Measurements from ENCODE around the gene CSNK1G2.

CSNK1G2 gene

DNA sequence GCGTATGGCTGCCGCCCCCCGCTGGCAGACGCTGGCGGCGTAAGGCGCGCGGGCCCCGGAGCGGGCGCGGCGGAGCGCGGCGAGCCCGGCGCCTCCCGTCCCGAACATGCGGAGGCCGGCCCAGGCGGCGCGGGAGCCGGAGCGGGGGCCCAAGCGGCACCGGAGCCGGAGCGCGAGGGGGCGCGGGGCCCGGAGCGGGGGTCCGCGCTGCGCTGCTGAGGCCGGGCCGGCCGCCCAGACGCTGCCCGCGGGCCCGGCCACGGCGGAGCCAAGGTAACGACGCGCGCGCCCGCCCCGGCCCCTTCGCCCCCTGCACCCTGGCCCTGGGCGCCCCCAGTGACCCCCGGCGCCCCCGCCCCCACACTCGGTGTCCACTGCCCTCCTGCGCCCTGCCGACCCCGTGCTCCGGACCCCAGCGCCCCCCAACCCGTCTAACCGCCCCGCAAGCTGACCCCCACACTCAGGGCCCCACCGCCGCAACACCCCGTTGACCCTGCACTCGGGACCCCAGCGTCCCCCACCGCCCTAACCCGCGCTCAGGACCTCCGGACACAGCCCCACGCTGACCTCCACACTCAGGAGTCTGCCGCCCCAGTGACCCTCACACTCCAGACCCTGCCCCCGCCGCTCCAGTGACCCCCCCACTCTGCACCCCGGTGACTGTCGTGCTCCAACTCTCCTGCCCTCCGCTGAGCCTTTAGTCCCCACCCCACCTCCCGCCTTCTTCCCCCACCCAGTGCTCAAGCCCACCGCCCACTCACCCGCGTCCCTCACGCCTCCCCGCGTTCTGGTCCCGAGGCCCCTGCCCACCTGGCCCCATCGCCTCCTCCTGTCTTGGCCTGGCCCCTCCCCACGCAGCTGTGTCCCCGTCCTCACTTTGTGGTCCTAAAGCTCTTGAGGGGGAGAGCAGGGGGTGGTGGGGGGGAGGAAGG, at the start of gene CSNK1G2:
TSS of gene CSNK1G2 (plus strand) at position 27 of the 932 bp plus-strand sequence. CDS start 28,601 bp downstream, outside the sequence.
- in situ Hi-C loops (cut with MboI; ENCODE audit: low pct_unique_long_range_greater_than_20kb, low sequenced_read_pairs), result no loop called here
- no peak for DNase-seq

- no peak for DNase-seq
- in situ Hi-C loops (cut with MboI; ENCODE audit: low pct_unique_long_range_greater_than_20kb, low sequenced_read_pairs), result no loop called here
These were observed 47.2 kb upstream of the CSNK1G2 start for GRCh38 chr19:1893791-1894190.

DNA sequence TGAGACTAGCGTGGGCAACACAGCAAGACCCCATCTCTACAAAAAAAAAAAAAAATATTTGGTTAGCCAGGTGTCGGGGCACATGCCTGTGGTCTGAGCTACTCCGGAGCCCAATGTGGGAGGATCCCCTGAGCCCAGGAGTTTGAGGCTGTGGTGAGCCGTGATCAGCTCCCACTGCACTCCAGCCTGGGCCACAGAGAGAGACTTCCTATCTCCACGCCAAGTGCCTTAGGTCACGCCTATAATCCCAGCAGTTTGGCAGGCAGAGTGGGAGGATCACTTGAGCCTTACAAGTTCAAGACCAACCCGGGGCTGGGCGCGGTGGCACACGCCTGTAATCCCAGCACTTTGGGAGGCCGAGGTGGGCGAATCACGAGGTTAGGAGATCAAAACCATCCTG, 44.5 kb upstream of the CSNK1G2 start:
- peak; percentile 49 for DNase-seq
- in situ Hi-C loops (cut with MboI; ENCODE audit: low pct_unique_long_range_greater_than_20kb, low sequenced_read_pairs), result no loop called here

DNA sequence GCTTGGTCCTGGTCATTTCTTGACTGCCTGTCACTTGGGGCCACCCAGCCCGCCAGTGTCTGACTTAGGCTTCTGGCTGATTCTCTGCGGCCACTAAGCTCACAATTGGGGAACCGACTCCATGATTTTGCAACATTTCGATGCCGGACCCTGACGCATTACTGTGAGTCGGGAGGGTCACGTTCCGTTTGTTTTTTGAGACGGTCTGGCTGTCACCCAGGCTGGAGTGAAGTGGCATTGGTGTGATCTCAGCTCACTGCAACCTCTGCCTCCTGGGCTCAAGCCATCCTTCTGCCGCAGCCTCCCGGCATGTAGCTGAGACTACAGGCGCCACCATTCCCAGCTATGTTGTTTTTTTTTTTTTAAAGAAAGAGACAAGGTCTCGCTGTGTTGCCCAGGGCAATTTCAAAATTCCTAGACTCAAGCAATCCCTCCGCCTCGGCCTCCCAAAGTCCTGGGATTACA, 39.0 kb upstream of the CSNK1G2 start:
- no peak for DNase-seq
- in situ Hi-C loops (cut with MboI; ENCODE audit: low pct_unique_long_range_greater_than_20kb, low sequenced_read_pairs), result no loop called here

DNA sequence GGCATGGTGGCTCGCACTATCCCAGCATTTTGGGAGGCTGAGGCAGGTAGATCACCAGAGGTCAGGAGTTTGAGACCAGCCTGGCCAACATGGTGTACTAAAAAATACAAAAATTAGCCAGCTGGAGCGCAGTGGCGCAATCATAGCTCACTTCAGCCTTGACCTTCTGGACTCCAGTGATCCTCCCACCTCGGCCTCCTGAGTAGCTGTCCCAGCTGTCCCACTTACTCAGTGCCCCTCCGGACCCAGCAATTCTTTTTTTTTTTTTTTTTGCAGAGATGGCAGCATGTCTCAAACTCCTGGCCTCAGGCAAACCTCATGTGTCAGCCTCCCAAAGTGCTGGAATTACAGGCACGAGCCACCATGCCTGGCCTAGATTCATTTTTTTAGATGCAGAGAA, 38.0 kb upstream of the CSNK1G2 start:
- in situ Hi-C loops (cut with MboI; ENCODE audit: low pct_unique_long_range_greater_than_20kb, low sequenced_read_pairs), result no loop called here
- no peak for DNase-seq

DNA sequence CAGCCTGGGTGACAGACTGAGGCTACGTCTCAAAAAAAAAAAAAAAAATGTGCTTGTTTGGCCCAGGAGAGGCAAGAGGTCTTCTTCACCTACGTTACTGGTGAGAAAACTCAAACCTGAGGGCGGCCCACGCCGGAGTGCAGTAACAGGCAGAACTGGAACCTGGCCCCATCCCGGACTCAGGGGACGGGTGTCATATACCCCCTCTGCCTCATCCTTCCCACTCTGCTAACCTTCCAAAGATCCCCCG, 36.2 kb upstream of the CSNK1G2 start:
- in situ Hi-C loops (cut with MboI; ENCODE audit: low pct_unique_long_range_greater_than_20kb, low sequenced_read_pairs), result no loop called here
- no peak for DNase-seq

DNA sequence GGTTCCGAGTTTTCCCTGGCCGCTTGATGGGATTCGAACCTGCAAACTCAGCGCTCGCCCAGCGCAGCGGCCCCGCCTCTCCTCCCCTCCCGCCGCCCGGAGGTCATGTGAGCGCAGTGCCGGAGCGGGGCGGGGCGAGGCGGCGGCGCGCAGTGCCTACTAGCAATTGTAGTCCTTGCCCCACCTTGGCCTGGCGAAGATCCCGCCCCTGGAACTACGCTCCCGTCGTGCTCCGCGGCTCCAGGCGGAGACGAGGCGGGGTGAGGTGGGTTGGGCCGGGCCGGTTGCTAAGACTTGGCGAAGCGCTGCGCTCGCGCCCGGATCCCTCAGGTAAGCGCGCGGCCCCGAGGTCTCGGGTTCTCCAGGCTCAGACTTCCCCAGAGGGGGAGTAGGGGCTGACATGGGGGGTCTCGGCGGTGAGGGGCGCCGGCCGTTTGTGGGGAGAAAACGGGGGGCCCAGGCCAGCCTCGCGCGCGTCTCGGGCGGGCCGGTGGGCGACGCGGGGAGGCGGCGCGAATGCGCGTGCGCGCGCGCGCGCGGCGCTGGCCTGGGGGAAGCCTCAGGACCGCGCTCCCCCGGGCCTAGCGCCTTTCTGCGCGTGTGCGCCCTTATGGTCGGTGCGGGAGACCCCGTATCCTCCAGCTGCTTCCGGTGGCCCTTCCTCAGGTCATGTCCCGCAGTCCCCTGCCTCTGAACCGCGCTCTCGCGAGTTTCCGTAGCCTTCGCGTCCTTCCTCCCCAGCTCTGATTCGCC, 35.7 kb upstream of the CSNK1G2 start, which contains the start of the genes ADAT3 and SCAMP4:
TSS of gene ADAT3 (plus strand) at position 290 of the 753 bp plus-strand sequence. CDS start 6,649 bp downstream, outside the sequence.
TSS of gene SCAMP4 (plus strand) at position 290 of the 753 bp plus-strand sequence. CDS start 9,621 bp downstream, outside the sequence.
- in situ Hi-C loops (cut with MboI; ENCODE audit: low pct_unique_long_range_greater_than_20kb, low sequenced_read_pairs), result no loop called here
- DNase-seq, result peak; percentile 97

DNA sequence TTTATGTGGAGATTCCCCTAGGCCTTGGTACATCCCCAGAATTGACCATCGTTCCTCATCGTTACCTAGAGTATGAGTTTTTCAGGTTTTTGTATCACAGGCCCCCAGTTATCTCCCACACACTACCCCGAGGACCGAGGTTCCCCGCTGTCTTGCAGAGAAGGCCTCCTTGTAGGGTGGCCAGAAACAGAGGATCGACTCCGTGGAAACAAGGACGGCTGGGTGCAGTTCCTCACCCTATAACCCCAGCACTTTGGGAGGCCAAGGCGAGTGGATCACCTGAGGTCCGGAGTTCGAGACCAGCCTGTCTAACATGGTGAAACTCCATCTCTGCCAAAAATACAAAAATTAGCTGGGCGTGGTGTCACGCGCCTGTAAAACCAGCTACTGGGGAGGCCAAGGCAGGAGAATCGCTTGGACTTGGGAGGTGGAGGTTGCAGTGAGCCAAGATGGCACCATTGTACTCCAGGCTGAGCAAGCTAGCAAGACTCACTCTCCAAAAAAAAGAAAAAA, 35.1 kb upstream of the CSNK1G2 start:
- no peak for DNase-seq
- in situ Hi-C loops (cut with MboI; ENCODE audit: low pct_unique_long_range_greater_than_20kb, low sequenced_read_pairs), result no loop called here

DNA sequence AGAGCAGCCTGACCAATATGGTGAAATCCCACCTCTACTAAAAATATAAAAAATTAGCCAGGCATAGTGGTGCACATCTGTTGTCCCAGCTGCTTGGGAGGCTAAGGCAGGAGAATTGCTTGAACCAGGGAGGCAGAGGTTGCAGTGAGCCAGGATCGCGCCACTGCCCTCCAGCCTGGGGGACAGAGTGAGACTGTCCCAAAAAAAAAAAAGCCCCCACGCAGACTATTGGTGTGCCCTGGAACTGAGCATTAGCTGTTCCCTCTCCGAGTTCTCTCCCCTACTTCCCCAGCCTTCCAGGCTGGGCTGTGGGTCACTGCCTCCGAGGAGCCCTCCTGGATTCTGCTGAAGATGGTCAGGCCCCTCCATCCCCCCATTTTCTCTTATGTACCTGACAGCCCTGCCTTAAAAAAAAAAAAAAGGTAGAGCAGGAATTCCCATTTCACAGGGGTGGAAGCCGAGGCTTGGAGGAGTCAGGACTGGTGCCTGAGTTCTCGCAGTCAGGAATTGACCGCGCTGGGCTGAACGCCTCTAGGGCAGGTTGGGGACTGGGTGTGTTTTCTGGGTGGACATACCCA, 33.9 kb upstream of the CSNK1G2 start:
- in situ Hi-C loops (cut with MboI; ENCODE audit: low pct_unique_long_range_greater_than_20kb, low sequenced_read_pairs), result no loop called here
- no peak for DNase-seq

DNA sequence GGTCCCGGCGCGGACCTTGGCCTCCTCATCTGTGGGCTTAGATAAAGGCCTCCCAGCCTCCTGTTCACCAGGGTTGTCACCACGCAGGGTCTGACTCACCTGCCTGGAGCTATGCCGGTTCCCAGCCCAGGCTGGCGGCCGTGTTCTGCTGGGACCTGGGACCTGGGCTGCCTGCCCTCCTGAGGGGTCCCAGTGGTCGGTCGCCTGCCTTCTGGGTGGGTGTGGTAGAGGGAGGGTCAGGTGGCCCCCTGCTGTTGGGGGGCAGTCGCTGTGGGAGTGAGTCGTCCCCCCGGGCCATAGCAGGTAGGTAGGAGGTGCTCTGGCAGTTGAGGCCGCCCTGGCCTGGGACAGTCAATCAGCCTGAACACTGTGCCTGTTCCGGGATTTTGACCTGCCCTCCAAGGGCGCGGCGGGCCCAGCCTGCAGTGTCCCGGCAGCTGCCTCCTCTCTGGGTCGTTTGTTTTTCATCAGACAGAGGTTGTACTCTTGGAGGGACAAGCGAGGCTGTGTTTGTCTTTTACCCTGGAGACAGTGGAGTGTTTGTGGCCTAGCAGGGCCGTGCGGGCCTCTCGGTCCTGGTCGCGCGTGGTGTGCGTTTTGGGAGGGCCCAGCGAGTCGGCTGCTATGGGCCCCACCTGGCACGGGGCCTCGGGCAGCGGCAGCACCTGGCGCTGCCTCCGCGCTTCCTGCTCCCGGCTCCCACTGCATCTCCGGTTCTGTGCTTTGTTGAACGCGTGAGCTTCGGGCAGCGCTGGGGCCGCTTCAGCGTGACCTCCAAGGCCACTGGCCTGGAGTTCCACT, 33.2 kb upstream of the CSNK1G2 start:
- no peak for DNase-seq
- in situ Hi-C loops (cut with MboI; ENCODE audit: low pct_unique_long_range_greater_than_20kb, low sequenced_read_pairs), result no loop called here

DNA sequence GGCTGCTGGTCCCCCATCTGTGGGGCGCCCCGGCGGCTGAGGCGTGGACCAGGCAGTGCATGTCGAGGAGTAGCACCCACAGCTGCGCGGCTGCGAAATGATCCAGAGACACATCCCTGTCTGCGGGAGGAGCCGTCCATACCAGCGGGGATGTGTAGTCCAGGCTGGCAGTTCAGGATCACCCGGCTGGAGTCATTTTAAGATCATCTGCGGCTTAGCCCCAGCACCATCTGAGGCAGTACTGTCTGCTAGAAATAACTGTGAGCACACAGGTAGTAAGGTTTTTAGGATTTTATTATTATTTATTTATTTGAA, 32.7 kb upstream of the CSNK1G2 start:
- in situ Hi-C loops (cut with MboI; ENCODE audit: low pct_unique_long_range_greater_than_20kb, low sequenced_read_pairs), result no loop called here
- DNase-seq, result no peak

DNA sequence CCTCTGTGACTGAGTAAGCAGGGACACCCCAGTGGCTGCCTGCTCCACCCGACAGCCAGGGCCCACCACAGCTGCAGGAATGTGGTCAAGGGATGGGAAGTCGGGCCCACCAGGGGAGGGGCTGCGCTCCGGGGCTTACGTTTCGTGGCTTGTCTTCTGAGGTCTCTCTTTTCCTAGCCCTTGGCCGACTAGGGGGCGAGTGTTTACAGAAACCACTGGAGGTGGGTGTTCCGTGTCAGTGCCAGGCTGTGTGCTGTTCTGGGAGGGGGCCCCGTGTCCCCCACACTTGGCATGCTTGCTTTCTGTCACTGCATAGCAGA, 31.3 kb upstream of the CSNK1G2 start:
- in situ Hi-C loops (cut with MboI; ENCODE audit: low pct_unique_long_range_greater_than_20kb, low sequenced_read_pairs), result no loop called here
- no peak for DNase-seq

- in situ Hi-C loops (cut with MboI; ENCODE audit: low pct_unique_long_range_greater_than_20kb, low sequenced_read_pairs), result no loop called here
- DNase-seq, result no peak
These were observed 30.8 kb upstream of the CSNK1G2 start for GRCh38 chr19:1910177-1910576.

DNA sequence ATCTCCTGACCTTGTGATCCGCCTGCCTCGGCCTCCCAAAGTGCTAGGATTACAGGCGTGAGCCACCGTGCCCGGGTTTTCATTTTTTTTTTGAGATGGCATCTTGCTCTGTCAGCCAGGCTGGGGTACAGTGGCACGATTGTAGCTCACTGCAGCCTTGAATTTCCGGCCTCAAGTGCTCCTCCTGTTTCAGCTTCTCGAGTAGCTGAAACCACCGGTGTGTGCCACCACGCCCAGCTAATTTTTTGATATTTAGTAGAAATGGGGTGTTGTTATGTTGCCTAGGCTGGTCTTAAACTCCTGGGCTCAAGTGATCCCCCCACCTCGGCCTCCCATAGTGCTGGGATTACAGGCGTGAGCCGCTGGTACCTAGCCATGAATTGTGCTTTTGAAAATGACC, 29.9 kb upstream of the CSNK1G2 start:
- DNase-seq, result no peak
- in situ Hi-C loops (cut with MboI; ENCODE audit: low pct_unique_long_range_greater_than_20kb, low sequenced_read_pairs), result no loop called here

DNA sequence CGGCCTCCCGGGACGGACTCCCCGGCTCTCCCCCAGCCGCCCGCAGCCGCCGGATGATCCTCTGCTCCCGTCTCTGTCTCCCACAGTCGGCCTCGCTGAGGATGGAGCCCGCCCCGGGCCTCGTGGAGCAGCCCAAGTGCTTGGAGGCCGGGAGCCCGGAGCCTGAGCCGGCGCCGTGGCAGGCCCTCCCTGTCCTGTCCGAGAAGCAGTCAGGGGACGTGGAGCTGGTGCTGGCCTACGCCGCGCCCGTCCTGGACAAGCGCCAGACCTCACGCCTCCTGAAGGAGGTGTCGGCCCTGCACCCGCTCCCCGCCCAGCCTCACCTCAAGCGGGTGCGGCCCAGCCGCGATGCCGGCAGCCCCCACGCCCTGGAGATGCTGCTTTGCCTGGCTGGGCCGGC, 29.0 kb upstream of the CSNK1G2 start:
- in situ Hi-C loops (cut with MboI; ENCODE audit: low pct_unique_long_range_greater_than_20kb, low sequenced_read_pairs), result no loop called here
- DNase-seq, result no peak

- no peak for DNase-seq
- in situ Hi-C loops (cut with MboI; ENCODE audit: low pct_unique_long_range_greater_than_20kb, low sequenced_read_pairs), result no loop called here
These were observed 28.0 kb upstream of the CSNK1G2 start for GRCh38 chr19:1912760-1913505.

GRCh38 chr19:1913781-1914577, 27.0 kb upstream of the CSNK1G2 start:
- in situ Hi-C loops (cut with MboI; ENCODE audit: low pct_unique_long_range_greater_than_20kb, low sequenced_read_pairs), result no loop called here

DNA sequence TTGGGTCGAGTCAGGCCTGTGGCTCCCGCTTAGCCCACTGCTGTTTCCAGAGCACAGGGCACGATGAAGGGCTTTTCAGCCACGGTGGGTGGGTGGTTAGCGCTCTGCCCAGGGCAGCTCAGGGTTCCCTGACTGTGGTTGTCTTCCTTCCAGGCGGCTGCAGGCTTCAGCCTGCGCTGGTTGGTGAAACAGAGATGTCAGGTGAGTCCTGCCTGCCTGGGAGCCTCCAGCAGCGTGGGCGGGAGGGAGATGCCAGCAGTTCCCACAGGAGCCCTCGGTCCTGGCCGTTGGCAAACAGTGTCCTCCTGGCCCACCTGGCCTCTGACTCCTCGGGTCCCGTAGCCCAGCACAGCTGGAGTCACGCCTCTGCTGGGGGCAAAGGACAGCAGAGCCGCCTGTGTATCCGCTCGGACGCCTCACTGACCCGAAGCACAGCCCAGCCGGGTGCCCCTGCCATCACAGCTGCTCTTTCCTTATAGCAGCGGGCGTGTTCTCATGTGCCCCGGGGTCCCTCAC, 26.1 kb upstream of the CSNK1G2 start:
- no peak for DNase-seq
- in situ Hi-C loops (cut with MboI; ENCODE audit: low pct_unique_long_range_greater_than_20kb, low sequenced_read_pairs), result no loop called here

More at GRCh38 chr19:1913781-1914577, 27.0 kb upstream of the CSNK1G2 start:
- no peak for DNase-seq

Measured in KBM-7 (cell line).